SK-N-SH treated with all-trans-retinoic acid at 6 μM for 48 hours (cell line): ENCODE measurements around the gene DOCK2.
"Not testable (repeated sequence)": the region's sequence is repeated elsewhere in the genome, so short reads cannot be mapped to it uniquely, and the experiment has no call there.

Experiments
- RARB ChIP-seq: fragments of 250-450 bp; sonication (Bioruptor Pico); IDR thresholded peaks from 2 replicates; pipeline ENCODE4 v1.8.0; 2021; ENCODE audit warnings: mild to moderate bottlenecking, moderate library complexity
- SNAI2 ChIP-seq: fragments of 250-450 bp; sonication (Bioruptor Pico); IDR thresholded peaks from 2 replicates; pipeline ENCODE4 v1.5.0; 2020; ENCODE audit warnings: mild to moderate bottlenecking, moderate library complexity
- TCF4 ChIP-seq: fragments of 250-450 bp; sonication (Bioruptor Pico); IDR thresholded peaks from 2 replicates; pipeline ENCODE4 v1.8.0; 2021; ENCODE audit warnings: mild to moderate bottlenecking, moderate library complexity, borderline replicate concordance
- ZFP3 ChIP-seq: fragments of 250-450 bp; sonication (Bioruptor Pico); IDR thresholded peaks from 2 replicates; pipeline ENCODE4 v1.5.0; 2020; ENCODE audit warnings: mild to moderate bottlenecking, moderate library complexity
- TF ChIP-seq, protein P1 (sequence below): fragments of 250-450 bp; sonication (Bioruptor Pico); IDR thresholded peaks from 2 replicates; pipeline ENCODE4 v1.5.0; 2020; ENCODE audit warnings: mild to moderate bottlenecking, moderate library complexity
- TF ChIP-seq, protein P2 (sequence below): fragments of 250-450 bp; sonication (Bioruptor Pico); IDR thresholded peaks from 2 replicates; pipeline ENCODE4 v1.5.1; 2020; ENCODE audit warnings: low read depth, mild to moderate bottlenecking, moderate library complexity

DNA sequence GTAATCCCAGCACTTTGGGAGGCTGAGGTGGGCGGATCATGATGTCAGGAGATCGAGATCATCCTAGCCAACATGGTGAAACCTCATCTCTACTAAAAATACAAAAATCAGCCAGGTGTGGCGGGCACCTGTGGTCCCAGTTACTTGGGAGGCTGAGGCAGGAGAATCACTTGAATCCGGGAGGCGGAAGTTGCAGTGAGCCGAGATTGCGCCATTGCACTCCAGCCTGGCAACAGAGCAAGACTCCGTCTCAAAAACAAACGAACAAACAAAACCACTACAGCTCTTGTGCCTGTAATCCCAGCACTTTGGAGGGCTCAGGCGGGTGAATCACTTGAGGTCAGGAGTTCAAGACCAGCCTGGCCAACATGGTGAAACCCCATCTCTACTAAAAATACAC, 457.3 kb downstream of the DOCK2 start:
- TF ChIP-seq, protein P1, sequence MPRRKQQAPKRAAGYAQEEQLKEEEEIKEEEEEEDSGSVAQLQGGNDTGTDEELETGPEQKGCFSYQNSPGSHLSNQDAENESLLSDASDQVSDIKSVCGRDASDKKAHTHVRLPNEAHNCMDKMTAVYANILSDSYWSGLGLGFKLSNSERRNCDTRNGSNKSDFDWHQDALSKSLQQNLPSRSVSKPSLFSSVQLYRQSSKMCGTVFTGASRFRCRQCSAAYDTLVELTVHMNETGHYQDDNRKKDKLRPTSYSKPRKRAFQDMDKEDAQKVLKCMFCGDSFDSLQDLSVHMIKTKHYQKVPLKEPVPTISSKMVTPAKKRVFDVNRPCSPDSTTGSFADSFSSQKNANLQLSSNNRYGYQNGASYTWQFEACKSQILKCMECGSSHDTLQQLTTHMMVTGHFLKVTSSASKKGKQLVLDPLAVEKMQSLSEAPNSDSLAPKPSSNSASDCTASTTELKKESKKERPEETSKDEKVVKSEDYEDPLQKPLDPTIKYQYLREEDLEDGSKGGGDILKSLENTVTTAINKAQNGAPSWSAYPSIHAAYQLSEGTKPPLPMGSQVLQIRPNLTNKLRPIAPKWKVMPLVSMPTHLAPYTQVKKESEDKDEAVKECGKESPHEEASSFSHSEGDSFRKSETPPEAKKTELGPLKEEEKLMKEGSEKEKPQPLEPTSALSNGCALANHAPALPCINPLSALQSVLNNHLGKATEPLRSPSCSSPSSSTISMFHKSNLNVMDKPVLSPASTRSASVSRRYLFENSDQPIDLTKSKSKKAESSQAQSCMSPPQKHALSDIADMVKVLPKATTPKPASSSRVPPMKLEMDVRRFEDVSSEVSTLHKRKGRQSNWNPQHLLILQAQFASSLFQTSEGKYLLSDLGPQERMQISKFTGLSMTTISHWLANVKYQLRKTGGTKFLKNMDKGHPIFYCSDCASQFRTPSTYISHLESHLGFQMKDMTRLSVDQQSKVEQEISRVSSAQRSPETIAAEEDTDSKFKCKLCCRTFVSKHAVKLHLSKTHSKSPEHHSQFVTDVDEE, result not testable (repeated sequence)
- TF ChIP-seq, protein P2, sequence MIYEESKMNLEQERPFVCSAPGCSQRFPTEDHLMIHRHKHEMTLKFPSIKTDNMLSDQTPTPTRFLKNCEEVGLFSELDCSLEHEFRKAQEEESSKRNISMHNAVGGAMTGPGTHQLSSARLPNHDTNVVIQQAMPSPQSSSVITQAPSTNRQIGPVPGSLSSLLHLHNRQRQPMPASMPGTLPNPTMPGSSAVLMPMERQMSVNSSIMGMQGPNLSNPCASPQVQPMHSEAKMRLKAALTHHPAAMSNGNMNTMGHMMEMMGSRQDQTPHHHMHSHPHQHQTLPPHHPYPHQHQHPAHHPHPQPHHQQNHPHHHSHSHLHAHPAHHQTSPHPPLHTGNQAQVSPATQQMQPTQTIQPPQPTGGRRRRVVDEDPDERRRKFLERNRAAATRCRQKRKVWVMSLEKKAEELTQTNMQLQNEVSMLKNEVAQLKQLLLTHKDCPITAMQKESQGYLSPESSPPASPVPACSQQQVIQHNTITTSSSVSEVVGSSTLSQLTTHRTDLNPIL (CRISPR knock-in tag), result not testable (repeated sequence)
- TF ChIP-seq RARB, TCF4, SNAI2, ZFP3 (CRISPR knock-in tag): not testable (repeated sequence)
